Tibial nerve (tissue), 4 donors: ENCODE measurements around the gene KMO. TPM values are rescaled to one million over a fixed set of nuclear protein-coding genes. Genes with fewer than 3 reads are reported as not detected.
A peak's percentile ranks its signal among the peaks of the same experiment; 100 is the strongest.

Experiments
- DNase-seq, 2 donors: peaks; one replicate each; pipeline ENCODE4 v3.0.0-alpha.2; 2019; ENCODE audit warnings: low spot score in 2 of 2
- H3K27ac ChIP-seq, 4 donors: fragments of 200-600 bp; sonication (generic) in 3 of 4; one replicate each; pipeline ENCODE4 v1.5.1; 2017 to 2019; ENCODE audit warnings: mild to moderate bottlenecking in 1 of 4
- H3K27me3 ChIP-seq, 2 donors: fragments of 200-600 bp; sonication (generic) in 1 of 2; one replicate each; pipeline versions ENCODE4 v1.5.1 to v1.6.0; 2017 to 2019
- H3K36me3 ChIP-seq, 3 donors: fragments of 200-600 bp; sonication (generic); one replicate each; pipeline ENCODE4 v1.5.1; 2018 to 2019
- H3K4me1 ChIP-seq, 4 donors: fragments of 200-600 bp; sonication (generic) in 3 of 4; one replicate each; pipeline ENCODE4 v1.5.1; 2017 to 2019
- H3K4me3 ChIP-seq, 4 donors: fragments of 200-600 bp; sonication (generic) in 3 of 4; one replicate each; pipeline ENCODE4 v1.5.1; 2017 to 2019; ENCODE audit warnings: mild to moderate bottlenecking in 1 of 4, moderate library complexity in 1 of 4
- H3K9me3 ChIP-seq, 4 donors: fragments of 200-600 bp; sonication (generic) in 3 of 4; one replicate each; pipeline ENCODE4 v1.5.1; 2017 to 2019
- EP300 ChIP-seq, 2 donors: sonication (generic); formaldehyde crosslinking; IDR thresholded peaks; one replicate each; pipeline ENCODE4 v1.6.1; 2017; ENCODE audit warnings: antibody characterized with exemption in 2 of 2, mild to moderate bottlenecking in 1 of 2
- POLR2A ChIP-seq, 2 donors: fragments of 450-650 bp; IDR thresholded peaks; one replicate each; pipeline ENCODE4 v1.6.1; 2017; ENCODE audit warnings: antibody characterized with exemption in 2 of 2, mild to moderate bottlenecking in 2 of 2, moderate library complexity in 2 of 2
- WGBS, 2 donors: methylation state at CpG; one replicate each; pipeline ENCODE4 v1.1.5; 2018; 5-methylcytosine and 5-hydroxymethylcytosine counted together
- total RNA-seq, 4 donors: library from RNA; depleted of rRNA; stranded (reverse); fragments of >200 nt; gene quantifications; one replicate each; pipeline ENCODE4 v1.1.0, GENCODE V29; 2016
- TF ChIP-seq, protein P1 (sequence below), 5 experiments: fragments of 200-600 bp in 3 of 5; fragments of 450-650 bp in 2 of 5; sonication (generic) in 3 of 5; IDR thresholded peaks; one replicate each; pipeline ENCODE4 v1.5.1; 2016 to 2019; ENCODE audit warnings: antibody characterized with exemption in 5 of 5, mild to moderate bottlenecking in 3 of 5, moderate library complexity in 2 of 5

The KMO gene
- total RNA-seq, 4 donors from 2014 or later: 0.20 to 4.4 (median 1.8) TPM

DNA sequence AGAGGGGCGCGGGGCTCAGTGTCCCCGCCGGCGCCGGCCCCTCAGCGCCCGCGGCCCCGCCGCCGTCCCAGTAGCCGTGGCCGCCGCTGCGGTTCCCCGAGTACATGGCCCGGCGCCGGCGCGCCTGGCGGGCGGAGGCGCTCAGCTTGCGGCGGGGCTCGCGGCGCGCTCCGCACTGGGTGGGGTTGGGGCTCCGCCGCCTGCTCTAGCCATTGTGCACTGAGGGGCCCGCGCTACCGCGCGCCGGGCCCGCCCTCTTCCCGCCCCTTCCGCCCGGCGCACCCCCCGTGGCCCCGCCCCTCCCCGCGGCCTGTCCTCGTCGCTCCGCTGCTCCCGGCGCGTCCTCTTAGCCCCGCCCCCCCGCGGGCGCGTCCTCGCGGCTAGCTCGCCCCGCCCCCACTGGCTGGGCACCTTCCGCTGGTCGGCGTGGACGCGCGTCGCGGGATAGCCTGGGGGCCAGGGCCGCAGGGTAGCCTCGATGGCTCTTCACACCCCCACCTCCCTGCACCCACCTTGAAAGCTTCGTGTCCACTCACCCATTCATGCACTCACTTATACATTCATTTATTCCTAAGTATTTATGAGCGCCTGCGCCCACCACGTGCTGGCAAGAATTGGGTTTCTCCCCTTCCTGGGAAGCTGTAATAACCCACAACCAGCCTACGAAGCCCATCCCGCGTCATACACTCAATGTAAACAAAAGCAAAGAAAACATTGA lies 108.1 kb downstream of the KMO start, which contains the start of the genes CHML and OPN3:
Gene CHML, minus strand, starts transcription at position 221 of the 718 bp plus-strand sequence. CDS start 4,603 bp downstream, outside the sequence.
Gene OPN3, minus strand, starts transcription at position 221 of the 718 bp plus-strand sequence. Its CDS starts 115 bp downstream, at position 106.
- TF ChIP-seq EP300 (IDR thresholded peaks at IDR 0.05) (no peak), POLR2A (IDR thresholded peaks at IDR 0.05) (peak; percentile 80 to 88)
- TF ChIP-seq, protein P1, sequence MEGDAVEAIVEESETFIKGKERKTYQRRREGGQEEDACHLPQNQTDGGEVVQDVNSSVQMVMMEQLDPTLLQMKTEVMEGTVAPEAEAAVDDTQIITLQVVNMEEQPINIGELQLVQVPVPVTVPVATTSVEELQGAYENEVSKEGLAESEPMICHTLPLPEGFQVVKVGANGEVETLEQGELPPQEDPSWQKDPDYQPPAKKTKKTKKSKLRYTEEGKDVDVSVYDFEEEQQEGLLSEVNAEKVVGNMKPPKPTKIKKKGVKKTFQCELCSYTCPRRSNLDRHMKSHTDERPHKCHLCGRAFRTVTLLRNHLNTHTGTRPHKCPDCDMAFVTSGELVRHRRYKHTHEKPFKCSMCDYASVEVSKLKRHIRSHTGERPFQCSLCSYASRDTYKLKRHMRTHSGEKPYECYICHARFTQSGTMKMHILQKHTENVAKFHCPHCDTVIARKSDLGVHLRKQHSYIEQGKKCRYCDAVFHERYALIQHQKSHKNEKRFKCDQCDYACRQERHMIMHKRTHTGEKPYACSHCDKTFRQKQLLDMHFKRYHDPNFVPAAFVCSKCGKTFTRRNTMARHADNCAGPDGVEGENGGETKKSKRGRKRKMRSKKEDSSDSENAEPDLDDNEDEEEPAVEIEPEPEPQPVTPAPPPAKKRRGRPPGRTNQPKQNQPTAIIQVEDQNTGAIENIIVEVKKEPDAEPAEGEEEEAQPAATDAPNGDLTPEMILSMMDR (IDR thresholded peaks at IDR 0.05): peak in 1 of 5 experiments; percentile 47
- Histone ChIP-seq H3K27ac (peak within 1 kb of the TSS; percentile 64 to 93 (median 90)), H3K4me1 (peaks cover 0 to 53% (median 10%) of the 10 kb centered on the region in 4 donors), H3K27me3 (no peaks in the 10 kb centered on the region), H3K9me3 (no peaks in the 10 kb centered on the region), H3K4me3 (peak within 1 kb of the TSS; percentile 77 to 95 (median 80)), H3K36me3 (peaks cover 0 to 5% (median 0%) of the 10 kb centered on the region in 3 donors)
- peak; percentile 82 to 88 for DNase-seq
- WGBS, 2 donors: 17 to 41% methylated on average over 8 to 16 of the region's 81 CpGs

DNA sequence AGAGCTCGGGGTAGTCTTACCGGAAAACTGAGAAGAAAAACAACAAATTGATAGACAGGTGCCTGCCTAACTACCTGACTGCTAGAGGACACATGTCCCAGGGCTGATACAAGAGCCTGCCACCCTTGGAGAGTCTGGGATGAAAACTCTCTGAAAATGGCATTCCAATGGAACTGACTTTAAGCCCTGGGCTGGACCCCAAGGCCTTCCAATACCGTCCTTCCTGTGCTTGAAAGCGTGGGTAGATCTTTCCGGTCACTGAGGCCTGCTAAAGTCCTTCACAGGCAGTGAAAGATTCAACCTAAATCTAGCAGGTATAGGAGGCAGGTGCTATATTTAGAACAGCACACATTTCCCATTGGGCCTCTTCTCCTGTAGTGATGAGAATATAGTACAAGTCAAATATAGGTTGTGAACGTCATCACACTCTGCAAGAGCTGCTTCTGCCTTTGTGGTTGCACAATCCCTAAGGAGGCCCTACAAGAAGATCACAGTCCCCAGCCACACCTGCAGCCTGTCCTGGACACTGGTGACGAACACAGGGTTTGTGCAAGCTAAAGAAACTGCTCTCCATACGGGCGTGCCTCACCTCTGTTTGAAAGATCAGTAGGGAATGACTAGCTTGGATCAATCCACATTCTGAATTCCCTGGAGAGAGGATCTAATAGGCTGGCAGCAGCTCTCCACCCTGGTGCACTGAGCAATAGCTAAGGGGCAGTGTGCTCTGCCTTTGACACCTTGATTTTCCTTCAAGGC lies 108.9 kb downstream of the KMO start:
- Histone ChIP-seq H3K9me3 (no peaks in the 10 kb centered on the region), H3K36me3 (no peaks in the 10 kb centered on the region), H3K27ac (peak overlapping the region; percentile 29 to 93 (median 82)), H3K4me3 (peak overlapping the region in 3 of 4 donors; percentile 30 to 95 (median 47)), H3K4me1 (peaks cover 0 to 57% (median 10%) of the 10 kb centered on the region in 4 donors), H3K27me3 (no peaks in the 10 kb centered on the region)
- 85 to 91% methylated on average over 9 of the region's 9 CpGs for WGBS, 2 donors
- TF ChIP-seq POLR2A (IDR thresholded peaks at IDR 0.05): no peak
- TF ChIP-seq, protein P1 (IDR thresholded peaks at IDR 0.05): no peak
- no peak for TF ChIP-seq EP300 (IDR thresholded peaks at IDR 0.05)
- no peak for DNase-seq

- no peaks in the 10 kb centered on the region for H3K9me3 ChIP-seq
- H3K27me3 ChIP-seq: no peaks in the 10 kb centered on the region
- H3K36me3 ChIP-seq: no peaks in the 10 kb centered on the region
- H3K4me1 ChIP-seq: peaks cover 0 to 50% (median 7%) of the 10 kb centered on the region in 4 donors
- H3K4me3 ChIP-seq: no peak overlapping the region
- H3K27ac ChIP-seq: peak overlapping the region in 3 of 4 donors; percentile 35 to 72 (median 58)
- TF ChIP-seq, protein P1 (IDR thresholded peaks at IDR 0.05): no peak
- no peak for TF ChIP-seq POLR2A (IDR thresholded peaks at IDR 0.05)
- no peak for TF ChIP-seq EP300 (IDR thresholded peaks at IDR 0.05)
- 58 to 67% methylated on average over 12 of the region's 12 CpGs for WGBS, 2 donors
- no peak for DNase-seq
Observed at GRCh38 chr1:241641773-241642592, 109.8 kb downstream of the KMO start.

- H3K9me3 ChIP-seq: no peaks in the 10 kb centered on the region
- DNase-seq: no peak
- no peaks in the 10 kb centered on the region for H3K36me3 ChIP-seq
- no peak overlapping the region for H3K4me3 ChIP-seq
- peak overlapping the region in 1 of 4 donors; percentile 35 for H3K27ac ChIP-seq
- H3K27me3 ChIP-seq: no peaks in the 10 kb centered on the region
- TF ChIP-seq EP300 (IDR thresholded peaks at IDR 0.05) (no peak), POLR2A (IDR thresholded peaks at IDR 0.05) (no peak)
- TF ChIP-seq, protein P1 (IDR thresholded peaks at IDR 0.05): no peak
- peaks cover 0 to 45% (median 4%) of the 10 kb centered on the region in 4 donors for H3K4me1 ChIP-seq
- 90 to 97% methylated on average over 1 of the region's 1 CpG for WGBS, 2 donors
Observed at GRCh38 chr1:241642593-241642944, 110.4 kb downstream of the KMO start.
